H1 (cell line): Measurements from ENCODE around the gene CISH. TPM values are rescaled to one million over a fixed set of nuclear protein-coding genes. Genes with fewer than 3 reads are reported as not detected.

Experiments used
- CBX5 ChIP-seq: fragments of 300-800, 300-1000 bp; sonication (generic); IDR thresholded peaks from 2 replicates; pipeline ENCODE4 v1.7.1; 2016; ENCODE audit warnings: antibody characterized with exemption, low read length, low read depth
- CHD1 ChIP-seq: IDR thresholded peaks from 2 replicates; pipeline ENCODE4 v1.6.1; 2012; ENCODE audit warnings: low read depth, low read length, improper control_type of control experiment
- CHD2 ChIP-seq: IDR thresholded peaks from 2 replicates; pipeline ENCODE4 v1.6.1; 2012; ENCODE audit warnings: low read length, improper control_type of control experiment
- EP300 ChIP-seq, 2 experiments: IDR thresholded peaks; 1 replicate in 1 of 2; 2 replicates in 1 of 2; pipeline ENCODE4 v1.6.1; 2011 to 2012; ENCODE audit warnings: low read depth in 2 of 2, low read length in 2 of 2, mild to moderate bottlenecking in 2 of 2, borderline replicate concordance in 1 of 2, inconsistent platforms in 1 of 2, moderate library complexity in 1 of 2
- JUND ChIP-seq: IDR thresholded peaks from 2 replicates; pipeline ENCODE4 v1.6.1; 2011; ENCODE audit warnings: mild to moderate bottlenecking, improper control_type of control experiment, low read length
- KDM1A ChIP-seq: fragments of 200-600, 300-600 bp; sonication (generic); IDR thresholded peaks from 2 replicates; pipeline ENCODE4 v1.7.1; 2016; ENCODE audit warnings: mild to moderate bottlenecking, low read length, borderline replicate concordance
- RAD21 ChIP-seq, 2 experiments: IDR thresholded peaks in 1 of 2; conservative IDR thresholded peaks in 1 of 2; 2 replicates each; pipeline ENCODE4 v1.6.1; 2011; ENCODE audit warnings: low read depth in 2 of 2, low read length in 2 of 2, improper control_type of control experiment in 1 of 2, inconsistent platforms in 1 of 2, mild to moderate bottlenecking in 1 of 2, moderate library complexity in 1 of 2
- SIX5 ChIP-seq: IDR thresholded peaks from 2 replicates; pipeline ENCODE4 v1.6.1; 2011; ENCODE audit warnings: mild to moderate bottlenecking, low read depth, low read length
- SP1 ChIP-seq: IDR thresholded peaks from 2 replicates; pipeline ENCODE4 v1.6.1; 2011; ENCODE audit warnings: low read depth, low read length
- SP2 ChIP-seq: IDR thresholded peaks from 2 replicates; pipeline ENCODE4 v1.6.1; 2012; ENCODE audit warnings: mild to moderate bottlenecking, low read length, inconsistent platforms
- polyA plus RNA-seq, 7 experiments: library from polyadenylated mRNA; depleted of rRNA in 3 of 7; stranded (reverse) in 5 of 7; unstranded in 2 of 7; fragments of >200 nt in 5 of 7; fragments of 200-250 nt in 2 of 7; gene quantifications; 1 replicate in 5 of 7; 2 replicates in 1 of 7; 4 replicates in 1 of 7; pipeline versions ENCODE4 v1.2.1 to v1.2.3, GENCODE V29; 2011 to 2013; ENCODE audit warnings: missing spikeins in 2 of 7, mixed read lengths in 2 of 7
- total RNA-seq: library from RNA; stranded (reverse); fragmentation: NEBNext Ultra II Directional; extraction: Animal tissue kit (Norgen Biotek cat#: 25700); gene quantifications from 2 replicates; pipeline ENCODE4 v1.2.1, GENCODE V29; 2021
- TF ChIP-seq, protein P1 (sequence below): IDR thresholded peaks from 2 replicates; pipeline ENCODE4 v1.6.1; 2011; ENCODE audit warnings: low read length, improper control_type of control experiment

Gene CISH
- total and polyA plus RNA-seq, 2 of the 8 experiments (the other 6 are each of a cell fraction or from before 2014, with no cell fraction given), result 1.9 to 2.2 TPM

- TF ChIP-seq, protein P1, sequence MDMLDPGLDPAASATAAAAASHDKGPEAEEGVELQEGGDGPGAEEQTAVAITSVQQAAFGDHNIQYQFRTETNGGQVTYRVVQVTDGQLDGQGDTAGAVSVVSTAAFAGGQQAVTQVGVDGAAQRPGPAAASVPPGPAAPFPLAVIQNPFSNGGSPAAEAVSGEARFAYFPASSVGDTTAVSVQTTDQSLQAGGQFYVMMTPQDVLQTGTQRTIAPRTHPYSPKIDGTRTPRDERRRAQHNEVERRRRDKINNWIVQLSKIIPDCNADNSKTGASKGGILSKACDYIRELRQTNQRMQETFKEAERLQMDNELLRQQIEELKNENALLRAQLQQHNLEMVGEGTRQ, result no peak
- TF ChIP-seq RAD21 (IDR thresholded peaks at IDR 0.05 in 1 of 2, conservative IDR thresholded peaks at IDR 0.05 in 1 of 2; ENCODE audit: low read depth in 2 of 2, low read length in 2 of 2), result no peak
- TF ChIP-seq JUND, result no peak
- TF ChIP-seq SIX5, result no peak
- TF ChIP-seq CHD1, result no peak
- TF ChIP-seq CBX5, result no peak
- TF ChIP-seq EP300 (IDR thresholded peaks at IDR 0.05; ENCODE audit: borderline replicate concordance in 1 of 2, low read depth in 2 of 2, low read length in 2 of 2), result no peak
- TF ChIP-seq SP1, result no peak
- no peak for TF ChIP-seq CHD2
- no peak for TF ChIP-seq SP2
- TF ChIP-seq KDM1A, result no peak
- TF ChIP-seq, all 59 proteins: peak for 0
Measured at GRCh38 chr3:50557106-50557505, 54.5 kb downstream of the CISH start (continued).

Other genes with a start within 250 kb of the CISH start
- 14.0 and 14.1 TPM in 2 replicates for gene CACNA2D2, start 108.1 kb downstream of the CISH start, total RNA-seq
- 24.9 and 25.0 TPM in 2 replicates for gene CACNA2D2, start 108.1 kb downstream of the CISH start, polyA plus RNA-seq (2011; rRNA removed)
- gene C3orf18, start 44.0 kb downstream of the CISH start, total RNA-seq, result 7.5 and 8.2 TPM in 2 replicates
- 15.0 and 21.9 TPM in 2 replicates for gene C3orf18, start 44.0 kb downstream of the CISH start, polyA plus RNA-seq (2011; rRNA removed)
- 9.6 and 9.7 TPM in 2 replicates for gene HEMK1, start 42.3 kb downstream of the CISH start, total RNA-seq
- gene HEMK1, start 42.3 kb downstream of the CISH start, polyA plus RNA-seq (2011; rRNA removed), result 10.6 and 13.4 TPM in 2 replicates
- 52.7 and 65.4 TPM in 2 replicates for gene MAPKAPK3, start 5.4 kb upstream of the CISH start, total RNA-seq
- 87.9 and 99.8 TPM in 2 replicates for gene MAPKAPK3, start 5.4 kb upstream of the CISH start, polyA plus RNA-seq (2011; rRNA removed)
- 4.6 and 5.0 TPM in 2 replicates for gene DOCK3, start 63.2 kb upstream of the CISH start, total RNA-seq
- 2.7 and 3.6 TPM in 2 replicates for gene DOCK3, start 63.2 kb upstream of the CISH start, polyA plus RNA-seq (2011; rRNA removed)